Skin of body (tissue), 2 donors: Measurements from ENCODE around the gene RAPGEF4. TPM values are rescaled to one million over a fixed set of nuclear protein-coding genes. Genes with fewer than 3 reads are reported as not detected.
"Not testable (repeated sequence)": the region's sequence is repeated elsewhere in the genome, so short reads cannot be mapped to it uniquely, and the experiment has no call there.

Source experiments
- DNase-seq: peaks from one replicate; lab custom pipeline; 2025; lab: John Stamatoyannopoulos, UW
- total RNA-seq: library from RNA; depleted of rRNA; stranded (reverse); fragments of >200 nt; gene quantifications from one replicate; pipeline ENCODE4 v1.2.3, GENCODE V29; 2014

RAPGEF4 gene
- total RNA-seq, 1 donor from 2014 or later = 10.3 TPM

DNA sequence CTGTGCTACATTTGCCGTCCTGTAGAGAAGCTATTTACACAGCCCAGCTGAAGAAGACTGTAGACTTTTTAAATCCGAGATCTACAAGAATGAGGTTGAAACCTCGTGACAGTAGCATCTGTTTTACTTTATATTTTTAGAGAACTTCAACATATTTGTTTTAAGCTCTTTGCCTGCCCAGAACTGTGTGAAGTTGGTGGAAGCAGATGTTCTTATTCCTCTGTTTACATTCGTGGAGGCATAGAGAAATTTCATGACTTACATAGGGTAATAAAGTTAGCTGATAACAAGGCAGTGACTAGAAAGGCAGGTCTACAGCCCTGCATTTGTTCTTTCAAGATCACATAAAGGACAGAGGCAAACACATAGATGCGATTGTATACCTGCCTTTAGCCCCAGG, 293.0 kb downstream of the RAPGEF4 start:
- DNase-seq = peak; percentile 87

DNA sequence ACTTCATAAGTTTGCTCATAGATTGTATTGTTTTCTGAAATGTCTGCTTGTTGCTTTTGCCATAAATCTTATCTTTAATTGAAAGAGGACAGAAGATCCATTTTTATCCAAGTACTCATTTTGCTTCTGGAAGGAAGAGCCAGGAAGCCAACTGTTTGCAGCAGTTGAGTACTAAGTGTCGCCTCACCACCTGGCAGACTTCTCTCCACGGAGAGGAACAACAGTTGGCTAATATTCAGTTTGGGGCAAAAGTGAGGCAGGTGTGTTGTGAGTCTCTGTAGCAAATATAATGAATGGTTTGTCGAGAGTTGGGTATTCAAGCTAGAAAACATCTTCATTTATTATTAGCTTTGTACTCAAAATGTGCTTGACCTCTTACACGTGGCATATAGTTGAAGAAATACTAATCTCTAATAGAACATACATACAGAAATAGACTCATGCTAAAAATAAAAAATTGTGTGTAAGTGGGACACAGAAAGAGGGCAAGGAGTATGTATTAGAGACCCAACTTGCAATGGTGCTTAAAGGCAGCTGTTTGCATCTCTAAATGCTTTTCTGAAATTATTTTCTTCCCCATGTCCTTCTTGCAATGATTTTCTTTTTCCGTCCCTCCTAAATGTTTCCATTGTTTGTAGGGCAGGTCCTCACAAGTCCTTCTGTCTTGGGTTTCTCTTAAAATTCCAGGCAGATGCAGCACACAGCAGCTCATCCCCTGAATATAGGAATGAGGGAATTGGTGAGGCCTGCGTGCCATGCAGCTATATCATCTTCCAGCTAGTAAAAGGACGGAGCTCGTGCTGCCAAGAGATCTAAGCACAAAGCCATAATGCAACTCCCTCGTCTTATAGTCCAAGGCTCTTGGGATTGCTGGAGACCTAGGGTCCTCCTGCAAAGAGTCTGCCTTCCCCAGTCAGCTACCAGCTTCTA, 295.2 kb downstream of the RAPGEF4 start:
- no peak for DNase-seq

DNA sequence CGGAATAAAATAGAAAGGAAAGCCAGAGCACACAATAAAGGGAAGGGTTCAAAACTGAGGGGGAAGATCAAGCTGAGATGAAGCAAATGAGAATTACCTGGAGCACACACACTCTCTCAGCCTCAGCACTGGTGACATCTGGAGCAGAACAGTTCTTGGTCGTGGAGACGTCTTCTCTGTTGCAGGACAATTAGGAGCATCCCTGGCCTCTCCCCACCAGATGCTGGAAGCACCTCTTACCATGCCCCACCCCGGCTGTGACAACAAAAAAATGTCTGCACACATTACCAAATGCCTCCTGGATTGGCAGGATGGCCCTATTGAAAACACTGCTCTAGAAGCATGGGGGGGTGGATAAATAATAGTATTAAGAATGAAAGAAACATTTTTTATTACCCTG, 296.4 kb downstream of the RAPGEF4 start:
- no peak for DNase-seq

DNA sequence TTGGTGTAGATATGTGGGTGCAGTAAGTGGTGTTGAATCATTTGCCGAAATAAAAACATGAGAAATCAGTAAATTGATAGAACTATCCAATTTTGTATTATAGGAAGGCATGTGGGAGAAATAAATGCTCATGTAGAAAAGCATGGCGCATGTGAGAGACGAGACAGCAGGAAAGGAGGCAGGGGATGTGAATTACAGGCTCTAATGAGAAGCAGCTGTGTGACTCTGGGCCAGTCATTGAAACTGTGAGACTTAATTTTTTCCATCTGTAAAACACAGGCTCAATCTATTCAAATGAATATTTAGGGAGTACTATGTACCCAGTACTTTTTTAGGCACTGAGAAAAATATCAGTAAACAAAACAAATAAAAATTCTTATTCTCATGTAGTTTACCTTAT, 297.4 kb downstream of the RAPGEF4 start:
- peak; percentile 90 for DNase-seq

DNA sequence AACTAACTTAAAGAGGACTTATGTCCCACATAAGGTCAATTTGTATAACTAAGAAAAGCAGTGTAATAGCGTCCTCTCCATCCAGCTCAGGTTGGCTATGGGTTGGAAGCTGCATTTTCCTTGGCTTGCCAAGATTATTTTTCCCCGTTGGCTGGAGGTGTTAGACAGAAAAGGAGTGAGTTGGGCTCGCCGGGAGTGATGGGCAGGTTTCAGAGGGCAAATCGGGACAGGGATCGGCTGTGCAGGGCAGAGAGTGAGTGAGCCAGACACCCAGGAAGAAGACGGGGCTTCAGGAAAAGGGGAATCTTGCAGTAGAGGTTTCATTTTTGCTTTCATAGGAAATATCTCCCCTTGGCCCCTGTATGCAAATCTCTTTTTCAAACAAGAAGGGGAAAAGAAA, 298.5 kb downstream of the RAPGEF4 start:
- no peak for DNase-seq

DNA sequence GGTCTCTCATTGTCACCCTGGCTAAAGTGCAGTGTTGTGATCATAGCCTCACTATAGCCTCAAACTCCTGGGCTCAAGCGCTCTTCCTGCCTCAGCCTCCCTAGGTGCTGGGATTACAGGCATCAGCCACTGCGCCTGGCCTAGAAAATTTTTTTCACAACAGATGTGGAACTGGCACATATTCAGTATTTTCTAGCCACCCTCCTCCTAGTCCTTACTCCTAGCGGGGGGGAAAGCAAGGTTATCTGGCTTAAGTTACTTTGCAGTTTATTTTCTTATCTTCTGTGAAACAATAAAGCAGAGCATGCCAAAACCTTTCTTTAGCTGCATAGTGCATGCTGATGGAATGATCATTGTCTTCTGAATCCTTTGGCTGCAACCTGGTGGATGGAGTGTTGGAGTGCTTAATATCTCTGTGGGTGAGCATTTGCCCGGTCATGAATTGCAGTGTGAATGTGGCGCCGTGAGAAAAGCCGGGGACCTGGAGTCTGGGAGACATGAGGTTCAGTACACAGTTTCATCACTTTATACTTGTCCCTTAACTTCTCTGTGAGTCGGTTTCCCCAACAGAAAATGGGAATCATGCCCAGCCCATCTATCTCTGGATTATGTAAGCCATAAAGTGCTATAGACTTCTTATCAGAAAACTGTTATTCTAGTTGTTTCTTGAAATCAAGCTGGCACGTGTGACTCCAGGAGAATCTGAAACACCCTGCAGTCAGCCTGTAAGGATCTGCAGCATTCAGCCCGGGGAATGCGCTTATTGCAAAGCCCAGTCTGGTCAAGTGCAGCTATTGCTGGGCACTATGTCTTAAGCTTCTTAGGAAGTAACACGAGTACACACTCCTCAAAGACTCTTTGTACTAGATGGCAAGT, 301.8 kb downstream of the RAPGEF4 start:
- no peak for DNase-seq

DNA sequence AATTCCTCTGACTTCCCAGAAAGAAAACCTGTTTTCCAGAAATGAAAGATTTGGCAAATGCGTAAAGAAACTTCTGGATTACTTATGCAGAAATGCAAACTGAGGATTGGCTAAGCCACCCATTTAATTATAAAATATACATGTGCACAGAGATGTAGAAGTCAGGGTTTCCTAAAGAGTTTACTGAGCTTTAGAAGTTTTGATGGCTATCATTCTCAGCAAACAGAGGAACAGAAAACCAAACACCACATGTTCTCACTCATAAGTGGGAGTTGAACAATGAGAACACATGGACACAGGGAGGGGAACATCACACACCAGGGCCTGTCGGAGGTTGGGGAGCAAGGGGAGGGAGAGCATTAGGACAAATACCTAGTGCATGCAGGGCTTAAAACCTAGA, 302.6 kb downstream of the RAPGEF4 start:
- not testable (repeated sequence) for DNase-seq

DNA sequence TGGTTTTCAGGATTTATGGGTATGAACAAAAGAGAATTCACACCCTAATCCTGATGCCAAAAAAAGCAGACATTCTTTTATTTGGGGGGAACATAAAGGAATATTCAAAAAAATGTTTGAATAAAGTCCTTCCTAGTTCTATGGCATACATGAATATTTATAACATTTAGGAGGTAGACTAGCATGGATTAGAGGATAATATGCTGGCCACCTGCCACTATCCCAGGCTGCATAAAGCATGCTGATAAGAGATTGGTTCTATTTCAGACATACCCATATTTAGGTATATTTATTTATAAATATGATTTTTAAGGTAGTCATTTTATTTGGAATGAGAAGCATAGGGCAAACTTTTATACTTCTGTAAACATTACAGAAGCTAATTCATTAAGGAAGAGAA, 305.1 kb downstream of the RAPGEF4 start:
- DNase-seq = no peak

DNA sequence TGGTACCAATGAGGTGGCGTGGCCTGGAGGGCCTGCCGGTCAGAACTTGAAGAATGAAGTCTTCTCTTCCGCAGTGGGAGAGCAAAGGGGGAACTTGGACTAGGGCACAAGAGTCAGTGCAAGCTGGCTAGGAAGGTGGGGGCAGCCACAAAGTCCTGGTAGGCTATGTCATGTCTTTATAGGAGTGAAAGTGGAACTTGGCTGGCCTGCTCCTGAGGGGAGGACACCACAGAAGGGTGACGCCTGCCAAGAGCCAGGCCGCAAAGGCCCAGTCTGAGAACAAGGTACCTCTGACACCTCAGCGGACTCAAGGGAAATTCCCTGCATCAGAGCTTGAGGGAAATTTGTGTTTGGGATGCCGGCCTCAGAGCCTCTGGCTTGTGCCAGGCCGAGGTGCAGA, 307.8 kb downstream of the RAPGEF4 start:
- DNase-seq = no peak

DNA sequence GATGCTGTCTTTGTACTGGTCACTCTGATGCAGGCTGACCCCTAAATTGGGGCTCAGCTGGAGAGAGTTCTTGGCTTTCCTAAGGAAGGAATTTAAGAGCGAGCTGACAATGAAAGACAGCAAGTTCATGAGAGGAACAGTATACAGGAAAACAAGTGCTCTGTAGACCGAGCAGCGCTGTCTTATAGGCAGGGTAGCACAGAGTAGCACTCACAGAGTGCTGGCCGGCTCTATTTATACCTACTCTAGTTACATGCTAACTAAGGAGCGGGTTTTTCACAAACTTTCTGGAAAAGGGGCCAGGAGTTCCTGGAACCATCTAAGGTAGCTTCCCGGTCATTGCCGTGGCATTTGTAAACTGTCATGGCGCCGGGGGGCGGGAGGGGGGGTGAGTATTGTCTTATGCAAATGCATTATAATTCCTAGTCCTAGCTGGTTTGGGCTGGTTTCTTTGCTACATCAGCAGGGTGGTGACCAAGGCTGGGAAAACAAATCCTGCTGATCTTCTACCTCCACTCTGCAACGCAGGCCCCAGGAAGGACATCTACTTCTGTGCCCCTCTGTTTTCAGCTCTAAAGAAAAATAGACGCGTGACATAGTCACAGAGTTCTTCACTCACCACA, 308.4 kb downstream of the RAPGEF4 start:
- DNase-seq = no peak

DNA sequence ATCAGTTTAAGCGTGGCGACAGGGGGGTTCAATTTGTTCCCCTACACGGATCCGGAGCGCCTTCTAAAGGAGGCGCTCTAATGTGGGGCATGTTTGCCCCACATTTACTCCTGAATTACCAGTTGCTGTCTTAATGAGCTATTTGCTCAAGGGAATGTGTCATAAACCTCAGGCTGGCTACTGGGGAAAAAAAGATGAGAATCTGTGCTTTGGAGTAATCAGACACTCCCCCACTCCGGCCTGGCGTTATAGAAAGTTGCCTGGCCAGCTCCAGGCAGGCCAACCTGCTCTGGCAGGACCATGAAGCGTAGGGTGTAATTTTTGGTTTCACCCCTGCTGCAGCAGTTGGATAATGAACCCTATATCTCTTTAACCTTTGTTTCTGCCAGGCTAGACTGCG, 309.0 kb downstream of the RAPGEF4 start:
- DNase-seq = no peak

DNA sequence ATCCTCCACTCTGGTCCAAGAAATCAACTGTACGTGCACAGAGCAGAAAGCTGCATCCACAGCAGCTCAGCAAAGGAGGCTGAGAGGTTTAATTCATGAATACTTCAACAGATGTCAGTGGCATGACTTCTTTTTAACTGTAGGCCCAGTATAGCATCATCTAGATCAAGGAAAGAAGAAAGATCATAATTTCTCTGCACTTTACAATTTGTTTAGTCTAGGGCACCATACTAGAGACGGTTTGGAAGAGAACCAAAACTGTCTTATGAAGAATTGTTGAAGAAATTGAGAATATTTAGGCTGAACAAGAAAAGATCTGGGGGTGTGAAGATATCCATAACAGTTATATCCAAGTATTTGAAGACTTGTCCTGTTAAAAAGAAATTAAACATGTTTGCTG, 309.5 kb downstream of the RAPGEF4 start:
- no peak for DNase-seq

DNA sequence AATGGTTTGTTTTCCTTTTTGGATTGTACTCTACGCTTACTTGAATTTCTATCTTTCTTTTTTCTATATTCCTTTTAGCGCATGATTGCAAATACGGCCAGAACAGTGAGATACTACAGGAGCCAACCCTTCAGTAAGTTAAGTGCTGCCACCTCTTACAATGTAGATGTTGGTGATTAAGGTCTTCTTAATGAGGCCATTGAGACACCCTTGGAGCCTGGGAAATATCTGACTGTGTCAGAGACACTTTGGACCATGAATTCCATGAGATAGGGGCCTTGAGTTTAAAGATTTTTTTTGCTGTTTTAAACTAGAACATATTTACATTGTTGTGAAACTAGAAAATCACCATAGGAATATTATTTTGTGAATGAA, 312.9 kb downstream of the RAPGEF4 start:
- no peak for DNase-seq

DNA sequence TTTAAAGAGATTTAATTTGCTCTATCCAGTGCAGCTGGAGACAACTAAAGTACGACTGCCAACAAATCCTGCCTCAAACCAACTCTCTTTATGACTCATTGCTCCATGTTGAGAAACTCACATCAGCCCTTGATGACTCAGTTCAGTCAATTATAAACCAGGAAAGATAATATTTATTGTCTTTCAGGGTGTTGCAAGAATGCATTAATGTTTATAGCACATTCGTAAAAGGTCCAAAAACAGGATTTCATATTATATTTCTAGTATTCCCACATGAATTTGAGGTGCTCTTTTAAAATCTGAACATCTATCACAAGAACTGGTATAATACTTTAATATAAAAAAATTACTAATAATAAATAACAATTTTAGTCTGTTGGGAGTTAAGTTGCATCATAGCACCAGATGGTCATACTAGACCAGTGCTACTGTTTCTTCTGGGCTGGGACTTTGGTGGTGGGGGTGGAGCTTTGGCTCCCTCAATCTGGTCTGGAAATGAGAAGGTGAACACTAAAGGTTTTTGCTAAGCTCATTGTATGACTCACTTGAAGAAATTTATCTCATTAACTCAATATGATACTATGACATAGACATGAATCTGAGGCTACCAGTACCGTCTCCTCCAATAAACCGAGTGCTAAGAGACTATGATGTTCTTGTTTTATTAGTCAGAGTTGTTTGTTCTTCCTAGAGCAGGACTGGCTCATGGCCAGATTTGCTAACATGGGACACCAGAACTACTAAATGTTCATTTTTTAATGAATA, 313.4 kb downstream of the RAPGEF4 start:
- DNase-seq = peak; percentile 93

DNA sequence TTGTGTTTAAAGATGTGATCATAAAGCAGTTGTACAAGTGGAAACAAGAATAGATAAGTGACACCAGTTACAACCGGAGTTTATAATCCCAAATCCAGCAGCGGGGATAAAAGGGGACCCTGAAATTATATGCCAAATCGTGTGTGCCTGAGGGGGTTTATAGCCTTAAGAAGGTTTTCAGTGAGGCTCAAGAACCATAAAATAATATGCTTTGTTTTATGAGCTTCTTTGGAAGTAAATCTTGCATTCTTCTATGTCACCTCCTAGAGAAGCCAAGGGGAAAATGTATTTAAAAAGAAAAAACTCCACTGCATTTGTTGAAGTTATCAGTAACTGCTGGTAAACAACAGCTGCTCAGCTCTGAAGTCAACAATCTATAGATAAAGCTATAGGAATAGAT, 314.2 kb downstream of the RAPGEF4 start:
- no peak for DNase-seq

DNA sequence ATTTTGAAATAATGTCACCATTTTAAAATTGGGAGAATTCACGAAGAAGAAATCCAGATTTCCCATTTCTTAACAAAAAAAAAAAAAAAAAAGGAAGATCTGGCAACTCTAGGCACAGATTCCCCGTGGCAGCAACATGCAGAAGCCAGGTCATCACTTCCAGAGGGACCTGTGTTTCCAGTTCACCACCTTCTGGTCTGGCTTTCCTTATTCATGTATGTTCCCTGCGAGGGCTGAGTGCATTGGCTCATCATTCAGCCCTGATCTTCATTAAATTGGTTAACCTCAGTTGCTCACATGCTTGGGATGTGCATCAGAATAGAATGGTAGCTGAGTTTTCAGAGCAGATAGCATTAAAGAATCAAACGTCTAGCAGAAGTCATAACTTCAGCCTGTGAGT, 315.0 kb downstream of the RAPGEF4 start:
- DNase-seq = no peak

DNA sequence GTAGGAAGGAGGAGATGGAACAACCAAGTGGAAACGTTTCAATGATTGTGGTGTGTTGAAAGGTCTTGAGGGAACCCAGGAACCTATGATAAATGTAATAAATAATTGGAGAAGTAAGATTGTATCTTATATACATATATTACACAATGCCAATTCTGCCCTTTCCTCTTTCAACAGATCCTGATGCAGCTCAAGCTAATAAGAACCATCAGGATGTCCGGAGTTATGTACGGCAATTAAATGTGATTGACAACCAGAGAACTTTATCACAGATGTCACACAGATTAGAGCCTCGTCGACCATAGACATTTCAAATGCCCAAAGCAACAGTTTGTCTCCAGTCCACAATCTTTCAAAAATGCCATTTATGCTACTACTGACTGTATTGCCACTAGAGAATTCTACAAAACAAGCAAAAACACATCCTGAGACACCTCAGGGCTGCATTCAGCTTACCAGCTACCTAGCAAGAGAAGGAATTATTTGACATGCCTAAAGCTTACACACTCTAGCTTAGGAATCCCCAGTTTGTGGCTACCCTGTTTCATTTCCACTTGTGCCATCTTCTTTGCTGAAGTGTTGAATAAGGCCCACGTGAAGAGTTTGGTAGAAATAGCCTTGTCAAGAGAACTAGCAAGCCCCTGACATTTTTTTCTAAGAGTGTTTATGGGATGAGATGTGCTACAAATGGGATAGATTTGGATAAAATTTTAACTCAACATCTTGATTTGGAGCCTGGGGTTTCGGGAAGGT, 316.0 kb downstream of the RAPGEF4 start:
- no peak for DNase-seq

DNA sequence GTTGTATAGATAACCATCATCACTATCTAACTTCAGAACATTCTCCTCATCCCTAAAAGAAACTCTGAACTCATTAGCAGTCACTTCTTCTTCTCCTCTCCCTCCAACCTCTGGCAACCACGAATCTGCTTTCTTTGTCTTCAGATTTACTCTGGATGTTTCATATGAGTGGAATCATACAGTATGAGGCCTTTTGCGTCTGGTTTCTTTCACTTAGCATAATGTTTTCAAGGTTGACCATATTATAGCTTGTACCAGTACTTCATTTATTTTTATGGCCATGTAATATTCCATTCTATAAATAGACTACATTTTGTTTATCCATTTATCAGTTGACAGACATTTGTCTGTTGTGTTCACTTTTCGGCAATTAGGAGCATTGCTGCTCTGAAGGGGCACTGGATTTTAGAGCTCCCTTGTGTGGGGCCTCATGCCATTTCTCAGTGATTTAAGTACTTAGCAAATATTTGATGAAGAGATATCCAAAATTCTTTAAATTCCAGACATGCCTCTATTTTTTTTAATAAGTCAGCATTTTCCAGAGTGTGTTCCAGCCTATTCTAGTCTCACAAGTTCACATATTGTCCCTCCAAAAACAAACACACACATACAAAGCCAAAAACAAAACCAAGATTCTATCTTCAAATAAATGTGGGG, 317.5 kb downstream of the RAPGEF4 start:
- no peak for DNase-seq

DNA sequence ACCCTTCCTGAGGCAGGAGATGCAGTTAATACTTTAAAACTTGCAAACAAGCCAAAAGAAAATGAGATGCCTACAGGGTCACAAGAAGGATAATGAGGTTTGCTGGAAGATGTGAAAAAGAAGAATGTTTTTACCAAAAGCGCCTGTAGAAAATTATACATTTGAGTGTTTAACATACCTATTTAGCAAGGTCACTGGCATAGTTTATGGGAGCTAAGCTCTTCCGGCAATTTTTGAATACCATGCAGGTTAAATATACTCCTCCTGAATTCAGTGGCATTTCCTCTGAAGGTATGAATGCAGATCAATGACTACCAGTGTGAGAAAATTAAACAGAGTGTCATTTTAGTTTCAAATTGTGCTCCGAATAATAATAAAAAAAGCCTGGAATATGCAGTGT, 318.8 kb downstream of the RAPGEF4 start:
- no peak for DNase-seq
